MM.1S (cell line): Measurements from ENCODE around the gene SFT2D3.

Experiments
- DNase-seq: peaks from one replicate; pipeline ENCODE4 v3.0.0-alpha.2; 2015
- H2AFZ ChIP-seq: fragments of 300-600 bp; sonication (generic); 2 replicates; pipeline ENCODE4 v1.6.0; 2016; ENCODE audit warnings: antibody characterized with exemption, low read length
- H3F3A ChIP-seq: fragments of 300-600 bp; sonication (generic); 2 replicates; pipeline ENCODE4 v1.6.1; 2016; ENCODE audit warnings: mild to moderate bottlenecking, antibody characterized with exemption, low read length, moderate library complexity, mixed read lengths; ENCODE audit not compliant: insufficient read depth
- H3K27ac ChIP-seq: fragments of 300-600 bp; sonication (generic); 2 replicates; pipeline ENCODE4 v1.5.1; 2016; ENCODE audit warnings: mild to moderate bottlenecking, low read length
- H3K27me3 ChIP-seq: fragments of 300-600 bp; sonication (generic); replicated peaks from 2 replicates; pipeline ENCODE4 v1.6.0; 2016; ENCODE audit warnings: low read length; ENCODE audit not compliant: insufficient read depth
- H3K36me3 ChIP-seq: fragments of 300-600 bp; sonication (generic); replicated peaks from 2 replicates; pipeline ENCODE4 v1.6.1; 2016; ENCODE audit warnings: mild to moderate bottlenecking, low read length, mixed read lengths; ENCODE audit not compliant: insufficient read depth
- H3K4me1 ChIP-seq: fragments of 300-600 bp; sonication (generic); 2 replicates; pipeline ENCODE4 v1.6.1; 2016; ENCODE audit warnings: low read length, mixed read lengths
- H3K4me2 ChIP-seq: fragments of 300-600 bp; sonication (generic); 2 replicates; pipeline ENCODE4 v1.6.0; 2016; ENCODE audit warnings: low read depth, low read length
- H3K4me3 ChIP-seq: fragments of 300-600 bp; sonication (generic); 2 replicates; pipeline ENCODE4 v1.5.1; 2016; ENCODE audit warnings: low read length, mixed read lengths
- H3K79me2 ChIP-seq: fragments of 300-600 bp; sonication (generic); 2 replicates; pipeline ENCODE4 v1.6.1; 2016; ENCODE audit warnings: mixed run types, low read length, mixed read lengths
- H3K9ac ChIP-seq: fragments of 300-600 bp; sonication (generic); 2 replicates; pipeline ENCODE4 v1.6.1; 2016; ENCODE audit warnings: low read length, mixed read lengths
- H3K9me2 ChIP-seq: fragments of 300-600 bp; sonication (generic); replicated peaks from 2 replicates; pipeline ENCODE4 v1.6.1; 2016; ENCODE audit warnings: mild to moderate bottlenecking, low read length, mixed read lengths; ENCODE audit not compliant: insufficient read depth
- H3K9me3 ChIP-seq: fragments of 300-600 bp; sonication (generic); replicated peaks from 2 replicates; pipeline ENCODE4 v1.6.1; 2016; ENCODE audit warnings: mild to moderate bottlenecking, low read length, mixed read lengths; ENCODE audit not compliant: insufficient read depth
- H4K20me1 ChIP-seq: fragments of 300-600 bp; sonication (generic); 2 replicates; pipeline ENCODE4 v1.6.1; 2016; ENCODE audit warnings: mild to moderate bottlenecking, low read length, moderate library complexity, mixed read lengths; ENCODE audit not compliant: insufficient read depth
- EZH2 ChIP-seq: fragments of 300-600 bp; sonication (generic); optimal IDR thresholded peaks from 2 replicates; pipeline ENCODE3; 2017; ENCODE audit warnings: low read depth, mild to moderate bottlenecking, antibody characterized with exemption, low read length, mixed read lengths
- EZH2phosphoT487 ChIP-seq: fragments of 300-600 bp; sonication (generic); IDR thresholded peaks from 2 replicates; pipeline ENCODE4 v1.6.1; 2018; ENCODE audit warnings: antibody characterized with exemption, low read length
- TF ChIP-seq, protein P1 (sequence below): fragments of 300-600 bp; sonication (generic); IDR thresholded peaks from 2 replicates; pipeline ENCODE4 v1.5.1; 2016; ENCODE audit warnings: antibody characterized with exemption, low read length, mixed read lengths

The SFT2D3 gene

DNA sequence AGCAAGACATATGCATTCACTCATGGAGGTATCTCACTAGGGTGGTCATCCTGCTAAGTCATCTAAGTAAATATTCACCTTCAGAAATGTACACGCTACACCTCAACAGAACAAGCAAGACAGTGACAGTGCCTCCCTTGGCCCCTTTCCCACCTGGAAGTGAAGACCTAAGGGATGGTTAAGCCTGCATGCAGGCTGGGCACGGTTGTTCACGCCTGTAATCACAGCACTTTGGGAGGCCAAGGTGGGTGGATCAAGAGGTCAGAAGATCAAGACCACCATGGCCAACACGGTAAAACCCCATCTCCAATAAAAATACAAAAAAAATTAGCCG lies 30.4 kb upstream of the SFT2D3 start:
- H3K9ac ChIP-seq: no peak overlapping the region
- no peaks in the 10 kb centered on the region for H3K4me1 ChIP-seq
- no peak for DNase-seq
- no peak for TF ChIP-seq EZH2
- TF ChIP-seq, protein P1, sequence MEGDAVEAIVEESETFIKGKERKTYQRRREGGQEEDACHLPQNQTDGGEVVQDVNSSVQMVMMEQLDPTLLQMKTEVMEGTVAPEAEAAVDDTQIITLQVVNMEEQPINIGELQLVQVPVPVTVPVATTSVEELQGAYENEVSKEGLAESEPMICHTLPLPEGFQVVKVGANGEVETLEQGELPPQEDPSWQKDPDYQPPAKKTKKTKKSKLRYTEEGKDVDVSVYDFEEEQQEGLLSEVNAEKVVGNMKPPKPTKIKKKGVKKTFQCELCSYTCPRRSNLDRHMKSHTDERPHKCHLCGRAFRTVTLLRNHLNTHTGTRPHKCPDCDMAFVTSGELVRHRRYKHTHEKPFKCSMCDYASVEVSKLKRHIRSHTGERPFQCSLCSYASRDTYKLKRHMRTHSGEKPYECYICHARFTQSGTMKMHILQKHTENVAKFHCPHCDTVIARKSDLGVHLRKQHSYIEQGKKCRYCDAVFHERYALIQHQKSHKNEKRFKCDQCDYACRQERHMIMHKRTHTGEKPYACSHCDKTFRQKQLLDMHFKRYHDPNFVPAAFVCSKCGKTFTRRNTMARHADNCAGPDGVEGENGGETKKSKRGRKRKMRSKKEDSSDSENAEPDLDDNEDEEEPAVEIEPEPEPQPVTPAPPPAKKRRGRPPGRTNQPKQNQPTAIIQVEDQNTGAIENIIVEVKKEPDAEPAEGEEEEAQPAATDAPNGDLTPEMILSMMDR: no peak
- no peak for TF ChIP-seq EZH2phosphoT487
- H2AFZ ChIP-seq: no peak overlapping the region
- no peaks in the 10 kb centered on the region for H4K20me1 ChIP-seq
- H3K36me3 ChIP-seq: no peaks in the 10 kb centered on the region
- H3K27me3 ChIP-seq: peaks cover 30% of the 10 kb centered on the region
- no peaks in the 10 kb centered on the region for H3K9me2 ChIP-seq
- no peaks in the 10 kb centered on the region for H3F3A ChIP-seq
- no peaks in the 10 kb centered on the region for H3K79me2 ChIP-seq
- H3K27ac ChIP-seq: no peak overlapping the region
- H3K4me3 ChIP-seq: no peak overlapping the region
- no peak overlapping the region for H3K4me2 ChIP-seq
- no peaks in the 10 kb centered on the region for H3K9me3 ChIP-seq

DNA sequence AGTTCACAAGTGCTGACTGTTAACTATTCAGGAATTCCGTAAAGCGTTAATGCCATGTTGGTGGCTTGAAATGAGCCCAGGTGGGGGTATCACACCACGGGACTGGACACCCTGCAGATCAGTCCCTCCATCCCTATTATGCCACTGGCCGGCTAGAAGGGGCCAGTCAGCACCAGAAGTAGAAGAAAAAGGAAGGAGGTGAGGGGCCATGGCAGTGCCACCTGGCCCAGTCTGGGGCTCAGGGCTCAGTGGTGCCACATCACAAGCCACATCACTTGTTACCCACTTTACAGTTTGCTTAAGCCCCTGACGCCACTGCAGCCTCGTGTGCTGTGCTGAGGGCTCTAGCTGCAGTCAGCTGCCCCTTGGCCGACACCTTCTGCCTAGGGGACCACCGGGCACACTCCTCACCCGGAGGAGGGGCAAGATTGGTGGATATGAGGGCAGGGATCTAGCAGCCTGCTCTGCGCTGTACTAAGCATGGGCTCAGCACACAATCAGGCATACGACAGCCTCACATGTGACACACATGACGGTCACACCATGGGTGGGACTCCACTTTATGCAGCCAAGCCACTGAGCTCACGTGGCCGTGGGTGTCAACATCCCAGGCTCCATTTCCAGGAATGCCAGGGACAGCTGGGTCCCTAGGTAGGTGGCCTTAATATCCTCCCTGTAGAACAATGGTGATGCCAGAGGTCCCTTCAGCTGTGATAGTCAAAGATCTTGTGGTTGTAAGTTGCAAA lies 29.6 kb upstream of the SFT2D3 start:
- Histone ChIP-seq H3K9me3 (no peaks in the 10 kb centered on the region), H3K36me3 (no peaks in the 10 kb centered on the region), H3K27ac (no peak overlapping the region), H2AFZ (no peak overlapping the region), H3K4me2 (no peak overlapping the region), H3K9me2 (no peaks in the 10 kb centered on the region), H3K4me3 (no peak overlapping the region), H3F3A (no peaks in the 10 kb centered on the region), H3K4me1 (no peaks in the 10 kb centered on the region), H3K79me2 (no peaks in the 10 kb centered on the region), H3K9ac (no peak overlapping the region), H4K20me1 (no peaks in the 10 kb centered on the region), H3K27me3 (peaks cover 38% of the 10 kb centered on the region)
- no peak for TF ChIP-seq EZH2
- TF ChIP-seq EZH2phosphoT487: no peak
- TF ChIP-seq, protein P1: no peak
- DNase-seq: no peak

DNA sequence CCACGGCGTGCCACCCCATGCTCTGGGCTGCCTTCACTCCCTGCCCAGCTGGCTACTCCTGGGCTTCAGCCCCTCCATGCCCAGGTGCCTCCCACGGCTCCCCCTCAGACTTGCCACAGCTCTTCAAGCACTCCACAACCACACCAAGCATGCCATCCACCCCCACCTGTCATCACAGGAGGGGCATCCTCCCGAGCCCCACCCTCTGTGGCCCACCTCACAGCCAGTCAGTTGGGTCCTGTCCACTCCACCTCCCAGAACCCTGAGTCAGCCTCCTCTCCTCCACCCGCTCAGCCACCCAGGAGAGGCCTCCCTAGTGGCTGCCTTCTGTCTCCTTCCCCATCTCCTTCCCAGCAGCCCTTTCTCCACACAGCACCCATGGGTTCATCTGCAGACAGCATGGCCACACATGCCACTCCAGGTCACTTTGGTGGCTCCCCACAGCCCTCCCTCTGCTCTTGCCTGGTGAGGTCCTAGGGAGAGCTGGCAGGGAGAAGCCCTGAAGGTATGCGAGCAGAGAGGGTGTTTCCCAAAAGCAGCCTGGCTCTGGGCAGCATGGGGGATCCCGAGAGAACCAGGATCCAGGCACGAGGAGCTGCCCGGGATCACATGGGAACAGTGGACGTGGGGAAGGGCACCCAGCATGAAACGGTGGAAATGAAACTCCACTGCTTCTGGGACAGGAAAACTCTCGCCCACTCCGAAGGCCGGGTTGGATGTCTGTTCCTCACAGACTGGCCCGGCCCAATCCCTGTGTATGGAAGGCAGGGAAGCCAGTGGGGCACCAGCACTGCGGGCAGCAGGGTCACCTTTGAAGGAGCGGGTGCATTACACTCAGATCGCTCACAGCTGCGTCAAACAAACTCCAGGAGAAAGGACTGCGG lies 28.7 kb upstream of the SFT2D3 start:
- no peak for DNase-seq
- no peaks in the 10 kb centered on the region for H3K4me1 ChIP-seq
- no peaks in the 10 kb centered on the region for H3F3A ChIP-seq
- H3K9me2 ChIP-seq: no peaks in the 10 kb centered on the region
- no peaks in the 10 kb centered on the region for H4K20me1 ChIP-seq
- H2AFZ ChIP-seq: no peak overlapping the region
- no peak overlapping the region for H3K27ac ChIP-seq
- H3K4me2 ChIP-seq: no peak overlapping the region
- no peaks in the 10 kb centered on the region for H3K36me3 ChIP-seq
- H3K27me3 ChIP-seq: peaks cover 43% of the 10 kb centered on the region
- H3K4me3 ChIP-seq: no peak overlapping the region
- TF ChIP-seq, protein P1: no peak
- TF ChIP-seq EZH2phosphoT487: no peak
- H3K79me2 ChIP-seq: no peaks in the 10 kb centered on the region
- no peaks in the 10 kb centered on the region for H3K9me3 ChIP-seq
- no peak overlapping the region for H3K9ac ChIP-seq
